SU-DHL-6 (cell line): ENCODE data around the gene IGF2BP2.

Experiments used
- CTCF ChIP-seq: fragments of 200-600 bp; sonication (generic); IDR thresholded peaks from one replicate; pipeline ENCODE4 v1.5.1; 2017; ENCODE audit warnings: antibody characterized with exemption, mild to moderate bottlenecking, low read length, moderate library complexity; ENCODE audit not compliant: insufficient read depth, poor library complexity, severe bottlenecking
- EZH2phosphoT487 ChIP-seq: fragments of 200-600 bp; sonication (generic), shearing (Covaris generic); conservative IDR thresholded peaks from 2 replicates; pipeline ENCODE4 v1.6.1; 2018; ENCODE audit warnings: mild to moderate bottlenecking, antibody characterized with exemption, low read length, moderate library complexity, mixed read lengths

GRCh38 chr3:185716436-185717108 is 108.3 kb downstream of the IGF2BP2 start:
- TF ChIP-seq CTCF (no peak), EZH2phosphoT487 (no peak)
